K562 (cell line): ENCODE results near the gene RIPK3. TPM values are rescaled to one million over a fixed set of nuclear protein-coding genes. Genes with fewer than 3 reads are reported as not detected.

ENCODE experiments used
- ATAC-seq: fragments of 200-7000 bp; cut with Tn5 transposase; 3 replicates; pipeline ENCODE4 v1.9.1; 2020; ENCODE audit warnings: moderate library complexity
- BruUV-seq: library from RNA; stranded (reverse); fragments of 400-500 nt; replicated peaks from 2 replicates; lab custom pipeline; 2021; lab: Mats Ljungman, UMichigan
- CTCF ChIA-PET: fragments of 300-600 bp; formaldehyde crosslinking; extraction: SDS; loops from one replicate; lab custom pipeline; 2021; ENCODE audit warnings: low intra/inter-chr PET ratio; lab: Yijun Ruan, JAX
- POLR2A ChIA-PET: fragments of 300-600, 350-650 bp; sonication (Branson Sonifier 250); formaldehyde crosslinking; extraction: SDS; loops from one replicate; lab custom pipeline; 2021; ENCODE audit warnings: antibody characterized with exemption, inconsistent platforms; lab: Yijun Ruan, JAX
- DNase-seq, 4 experiments: peaks; one replicate each; pipeline versions ENCODE4 v3.0.0 to v3.0.0-alpha.2; 2011 to 2018; ENCODE audit warnings: low spot score in 3 of 4, mixed read lengths in 3 of 4; ENCODE audit errors: extremely low read depth in 1 of 4
- FAIRE-seq: peaks from 2 replicates; lab custom pipeline; 2011; peaks lifted over from hg19 to GRCh38; lab: Jason Lieb, UNC
- H2AFZ ChIP-seq: 2 replicates; pipeline ENCODE4 v1.6.0; 2011; ENCODE audit warnings: low read depth, low read length, control low read depth, inconsistent platforms
- H3K27ac ChIP-seq: fragments of 200-600 bp; 3 replicates; pipeline ENCODE4 v1.8.0; 2011; ENCODE audit warnings: low read depth, mild to moderate bottlenecking, control low read depth, inconsistent platforms, low read length, moderate library complexity, mixed read lengths; ENCODE audit errors: extremely low read depth
- H3K27me3 ChIP-seq, 2 experiments: fragments of 300-600 bp in 1 of 2; 2 replicates in 1 of 2; 3 replicates in 1 of 2; pipeline versions ENCODE4 v1.6.0 to v1.8.0; 2011; ENCODE audit warnings: inconsistent platforms in 2 of 2, low read length in 2 of 2, mild to moderate bottlenecking in 1 of 2, mixed read lengths in 1 of 2, moderate library complexity in 1 of 2; ENCODE audit not compliant: control insufficient read depth in 2 of 2, insufficient read depth in 2 of 2
- H3K36me3 ChIP-seq: fragments of 300-600 bp; 3 replicates; pipeline ENCODE4 v1.8.0; 2011; ENCODE audit warnings: mild to moderate bottlenecking, low read length, inconsistent platforms; ENCODE audit not compliant: control insufficient read depth, insufficient read depth
- H3K4me1 ChIP-seq, 2 experiments: fragments of 200-600 bp in 1 of 2; replicated peaks in 1 of 2; 2 replicates in 1 of 2; 3 replicates in 1 of 2; pipeline versions ENCODE4 v1.5.1 to v1.8.0; 2011; ENCODE audit warnings: inconsistent platforms in 2 of 2, low read length in 2 of 2, mild to moderate bottlenecking in 1 of 2, mixed read lengths in 1 of 2, moderate library complexity in 1 of 2; ENCODE audit not compliant: control insufficient read depth in 2 of 2, insufficient read depth in 2 of 2
- H3K4me2 ChIP-seq: 2 replicates; pipeline ENCODE4 v1.6.1; 2011; ENCODE audit warnings: low read length, control low read depth, inconsistent platforms, mixed read lengths; ENCODE audit not compliant: insufficient read depth
- H3K4me3 ChIP-seq: fragments of 200-600 bp; sonication (generic), shearing (Covaris generic); 2 replicates; pipeline ENCODE4 v1.5.1; 2016; ENCODE audit warnings: control low read depth, inconsistent platforms
- H3K79me2 ChIP-seq: fragments of 200-600 bp; 3 replicates; pipeline ENCODE4 v1.8.0; 2011; ENCODE audit warnings: low read length, inconsistent platforms; ENCODE audit not compliant: control insufficient read depth, insufficient read depth
- H3K9ac ChIP-seq, 2 experiments: 2 replicates each; pipeline versions ENCODE4 v1.6.0 to v1.6.1; 2011; ENCODE audit warnings: low read depth in 2 of 2, low read length in 2 of 2, control low read depth in 1 of 2, inconsistent platforms in 1 of 2, mild to moderate bottlenecking in 1 of 2, mixed read lengths in 1 of 2; ENCODE audit not compliant: insufficient read depth in 1 of 2
- H3K9me1 ChIP-seq: one replicate; pipeline ENCODE4 v1.6.0; 2011; ENCODE audit warnings: inconsistent platforms, mild to moderate bottlenecking, low read length, moderate library complexity; ENCODE audit not compliant: control insufficient read depth, insufficient read depth
- H3K9me3 ChIP-seq: replicated peaks from 2 replicates; pipeline ENCODE4 v1.5.1; 2011; ENCODE audit warnings: low read depth, low read length, inconsistent platforms; ENCODE audit not compliant: control insufficient read depth, insufficient read depth
- H4K20me1 ChIP-seq: replicated peaks from 2 replicates; pipeline ENCODE4 v1.6.1; 2011; ENCODE audit warnings: low read length, inconsistent platforms, mixed read lengths; ENCODE audit not compliant: control insufficient read depth, insufficient read depth
- EP300 ChIP-seq: IDR thresholded peaks from 2 replicates; pipeline ENCODE4 v1.6.1; 2012; ENCODE audit warnings: low read length, improper control_type of control experiment
- HMG20B ChIP-seq: fragments of 250-450 bp; sonication (Bioruptor Pico); IDR thresholded peaks from 2 replicates; pipeline ENCODE4 v1.5.0; 2021; ENCODE audit warnings: mild to moderate bottlenecking
- PHF8 ChIP-seq: fragments of 200-600 bp; sonication (generic); IDR thresholded peaks from 2 replicates; pipeline ENCODE4 v1.6.1; 2012; ENCODE audit warnings: mixed run types, mild to moderate bottlenecking, inconsistent platforms, low read length, moderate library complexity, borderline replicate concordance
- SRSF1 ChIP-seq: fragments of 200-400 bp; formaldehyde crosslinking; IDR thresholded peaks from 2 replicates; pipeline ENCODE4 v1.6.1; 2017; ENCODE audit warnings: mild to moderate bottlenecking, low read depth, low read length, moderate library complexity
- ZNF134 ChIP-seq: fragments of 250-450 bp; sonication (Bioruptor Pico); conservative IDR thresholded peaks from 2 replicates; pipeline ENCODE4 v1.4.0; 2020
- WGBS: fragments of 100-300 bp; shearing (Covaris generic); methylation state at CpG from one replicate; pipeline ENCODE4 v1.1.6; 2016; ENCODE audit warnings: low coverage, mixed read lengths; ENCODE audit not compliant: insufficient coverage; ENCODE audit errors: missing lambda C conversion rate; 5-methylcytosine and 5-hydroxymethylcytosine counted together
- in situ Hi-C: fragments of 300-500 bp; cut with MboI; formaldehyde crosslinking; loops from 4 replicates; pipeline ENCODE4 v1.15.0; 2018; ENCODE audit warnings: inconsistent platforms, mixed read lengths
- intact Hi-C: fragments of 100-400 bp; cut with micrococcal nuclease; formaldehyde crosslinking; loops from 2 replicates; pipeline ENCODE4 v1.14.2; 2022
- polyA plus RNA-seq, 8 experiments: library from polyadenylated mRNA; depleted of rRNA in 4 of 8; stranded (reverse) in 5 of 8; unstranded in 3 of 8; fragments of >200 nt; fragmentation: Nextera tagmentation in 2 of 8; fragmentation: Illumina TruSeq in 1 of 8; extraction: Ambion mirVana in 2 of 8; extraction: Trizol in 1 of 8; gene quantifications; 2 replicates each; pipeline versions ENCODE4 v1.2.1 to v1.2.3, GENCODE V29; 2011 to 2014; ENCODE audit warnings: inconsistent platforms in 1 of 8, missing spikeins in 1 of 8
- total RNA-seq, 7 experiments: library from RNA; depleted of rRNA in 6 of 7; stranded (reverse); fragments of >200 nt in 6 of 7; fragmentation: Illumina TruSeq in 2 of 7; extraction: Trizol in 2 of 7; gene quantifications; 2 replicates each; pipeline versions ENCODE4 v1.2.1 to v1.2.3, GENCODE V29; 2011 to 2021; ENCODE audit warnings: low replicate concordance in 1 of 7

Gene RIPK3
- total and polyA plus RNA-seq, 9 of the 15 experiments (the other 6 are each of a cell fraction or from before 2014, with no cell fraction given), result 0.03 to 0.43 (median 0.28) TPM; not detected in 3

- Histone ChIP-seq H3K27me3 (no peaks in the 10 kb centered on the region), H3K36me3 (no peaks in the 10 kb centered on the region), H2AFZ (no peak overlapping the region), H3K27ac (no peak overlapping the region), H3K9ac (no peak overlapping the region), H3K4me3 (no peak overlapping the region), H3K9me3 (no peaks in the 10 kb centered on the region)
- ATAC-seq (no peak), FAIRE-seq (no peak)
- CTCF ChIA-PET, result no interaction called here
- no peak for TF ChIP-seq ZNF134
- TF ChIP-seq, all 486 proteins: peak for 0
- intact Hi-C loops, result no loop called here
- H3K79me2 ChIP-seq, result no peaks in the 10 kb centered on the region
- H3K9me1 ChIP-seq, result no peaks in the 10 kb centered on the region
- no peak for DNase-seq
- in situ Hi-C loops, result no loop called here
- H3K4me2 ChIP-seq, result no peak overlapping the region
- H4K20me1 ChIP-seq, result no peaks in the 10 kb centered on the region
- POLR2A ChIA-PET, result interaction anchor here (0.6 to 1.2 kb wide), 2 partner anchors 116 to 1540 kb away, joined by 3 read pairs; no protein-coding TSS in a partner anchor
- BruUV-seq, result no TSS peak
- WGBS, result 0% methylated on average over 3 of the region's 3 CpGs
- H3K4me1 ChIP-seq, result peaks cover 0 to 4% of the 10 kb centered on the region in 2 experiments; a peak in 4 of 5 replicates
Observed at GRCh38 chr14:24323341-24323740, 16.4 kb downstream of the RIPK3 start.

GRCh38 chr14:24322672-24323071 lies 17.1 kb downstream of the RIPK3 start:
- no peaks in the 10 kb centered on the region for H4K20me1 ChIP-seq
- intact Hi-C loops (no loop called here), in situ Hi-C loops (no loop called here)
- no peak for DNase-seq
- ATAC-seq, result no peak
- FAIRE-seq, result no peak
- no peak overlapping the region for H3K27ac ChIP-seq
- WGBS, result 28% methylated on average over 4 of the region's 10 CpGs
- no peaks in the 10 kb centered on the region for H3K79me2 ChIP-seq
- CTCF ChIA-PET, result no interaction called here
- peaks cover 3 to 4% of the 10 kb centered on the region in 2 experiments; a peak in 4 of 5 replicates for H3K4me1 ChIP-seq
- no peak overlapping the region; a peak in 1 of 4 replicates for H3K9ac ChIP-seq
- POLR2A ChIA-PET, result interaction anchor here (0.6 to 1.4 kb wide), 4 partner anchors 84 to 120 kb away, joined by 3 to 4 read pairs (median 3); partner anchors contain the start of gene SDR39U1
- no peaks in the 10 kb centered on the region for H3K9me3 ChIP-seq
- H2AFZ ChIP-seq, result no peak overlapping the region
- no peaks in the 10 kb centered on the region for H3K36me3 ChIP-seq
- BruUV-seq, result no TSS peak
- no peak overlapping the region for H3K4me3 ChIP-seq
- H3K27me3 ChIP-seq, result no peaks in the 10 kb centered on the region
- H3K4me2 ChIP-seq, result no peak overlapping the region
- no peaks in the 10 kb centered on the region for H3K9me1 ChIP-seq
- TF ChIP-seq SRSF1 (no peak), HMG20B (CRISPR knock-in tag) (no peak), PHF8 (no peak), EP300 (no peak)
